GM23338 (cell line): Measurements from ENCODE around the gene MPHOSPH6. TPM values are rescaled to one million over a fixed set of nuclear protein-coding genes. Genes with fewer than 3 reads are reported as not detected.

Experiments used
- ATAC-seq: fragments of 200-7000 bp; cut with Tn5 transposase; 3 replicates; pipeline ENCODE4 v1.9.1; 2020
- DNase-seq: peaks from one replicate; pipeline ENCODE4 v3.0.0-alpha.2; 2015; ENCODE audit warnings: low spot score
- H2AFZ ChIP-seq: fragments of 200-600 bp; sonication (generic); 2 replicates; pipeline ENCODE4 v1.8.0; 2016; ENCODE audit warnings: antibody characterized with exemption, mild to moderate bottlenecking, moderate library complexity
- H3F3A ChIP-seq: fragments of 200-600 bp; sonication (generic); replicated peaks from 2 replicates; pipeline ENCODE4 v1.8.0; 2017; ENCODE audit warnings: antibody characterized with exemption, mixed run types, low read depth
- H3K27ac ChIP-seq: fragments of 200-600 bp; sonication (generic); 2 replicates; pipeline ENCODE4 v1.6.1; 2016; ENCODE audit warnings: low read depth
- H3K27me3 ChIP-seq: fragments of 200-600 bp; sonication (generic); 2 replicates; pipeline ENCODE4 v1.8.0; 2016; ENCODE audit warnings: mild to moderate bottlenecking, mixed run types, moderate library complexity; ENCODE audit not compliant: insufficient read depth
- H3K36me3 ChIP-seq: fragments of 200-600 bp; sonication (generic); 2 replicates; pipeline ENCODE4 v1.8.0; 2016; ENCODE audit warnings: mild to moderate bottlenecking; ENCODE audit not compliant: insufficient read depth
- H3K4me1 ChIP-seq: fragments of 200-600 bp; sonication (generic); 2 replicates; pipeline ENCODE4 v1.8.0; 2016; ENCODE audit warnings: mild to moderate bottlenecking, moderate library complexity; ENCODE audit not compliant: insufficient read depth
- H3K4me2 ChIP-seq: fragments of 200-600 bp; sonication (generic); 2 replicates; pipeline ENCODE4 v1.7.1; 2017; ENCODE audit warnings: mixed run types
- H3K4me3 ChIP-seq: fragments of 200-600 bp; sonication (generic); 2 replicates; pipeline ENCODE4 v1.6.1; 2016; ENCODE audit warnings: mixed run types
- H3K79me2 ChIP-seq: fragments of 200-600 bp; sonication (generic); replicated peaks from 2 replicates; pipeline ENCODE4 v1.8.0; 2017; ENCODE audit warnings: mild to moderate bottlenecking; ENCODE audit not compliant: insufficient read depth
- H3K9me2 ChIP-seq: fragments of 200-600 bp; sonication (generic); 2 replicates; pipeline ENCODE4 v1.8.0; 2017; ENCODE audit not compliant: insufficient read depth
- H4K20me1 ChIP-seq: fragments of 200-600 bp; sonication (generic); replicated peaks from 2 replicates; pipeline ENCODE4 v1.8.0; 2017; ENCODE audit warnings: mild to moderate bottlenecking; ENCODE audit not compliant: insufficient read depth
- H3K27ac Mint-ChIP-seq: 2 replicates; pipeline ENCODE4 v1.8.0; 2020; ENCODE audit warnings: inconsistent platforms, mild to moderate bottlenecking, moderate library complexity, mixed read lengths
- H3K27me3 Mint-ChIP-seq: 3 replicates; pipeline ENCODE4 v1.8.0; 2022; ENCODE audit warnings: low read depth, mild to moderate bottlenecking, moderate library complexity, mixed read lengths, inconsistent platforms; ENCODE audit not compliant: insufficient read depth, poor library complexity
- H3K36me3 Mint-ChIP-seq: 3 replicates; pipeline ENCODE4 v1.8.0; 2021; ENCODE audit warnings: low read depth, mild to moderate bottlenecking, inconsistent platforms, moderate library complexity, mixed read lengths
- H3K4me1 Mint-ChIP-seq: 3 replicates; pipeline ENCODE4 v1.8.0; 2020; ENCODE audit warnings: mild to moderate bottlenecking, inconsistent platforms, mixed read lengths
- H3K4me3 Mint-ChIP-seq: 3 replicates; pipeline ENCODE4 v1.8.0; 2021; ENCODE audit warnings: moderate library complexity, mild to moderate bottlenecking, inconsistent platforms, mixed read lengths
- H3K9me3 Mint-ChIP-seq: 3 replicates; pipeline ENCODE4 v1.8.0; 2020; ENCODE audit warnings: moderate library complexity, mild to moderate bottlenecking, inconsistent platforms, mixed read lengths
- CREB1 ChIP-seq: fragments of 250-450 bp; sonication (Bioruptor Pico); IDR thresholded peaks from 2 replicates; pipeline ENCODE4 v1.5.0; 2020; ENCODE audit warnings: low read depth, mild to moderate bottlenecking, moderate library complexity
- ETS1 ChIP-seq: IDR thresholded peaks from 2 replicates; pipeline ENCODE4 v1.6.1; 2016; ENCODE audit warnings: antibody characterized with exemption
- EZH2 ChIP-seq: fragments of 200-600 bp; sonication (generic); IDR thresholded peaks from one replicate; pipeline ENCODE4 v1.8.0; 2017; ENCODE audit warnings: antibody characterized with exemption, mild to moderate bottlenecking, low read depth; ENCODE audit not compliant: unreplicated experiment
- JUNB ChIP-seq: IDR thresholded peaks from one replicate; pipeline ENCODE4 v1.6.1; 2016; ENCODE audit warnings: antibody characterized with exemption; ENCODE audit not compliant: unreplicated experiment
- NANOG ChIP-seq: IDR thresholded peaks from 2 replicates; pipeline ENCODE4 v1.6.1; 2016; ENCODE audit warnings: antibody characterized with exemption, borderline replicate concordance
- POLR2AphosphoS5 ChIP-seq: IDR thresholded peaks from 2 replicates; pipeline ENCODE4 v1.6.1; 2016; ENCODE audit warnings: antibody characterized with exemption, low read depth
- STAT1 ChIP-seq: IDR thresholded peaks from one replicate; pipeline ENCODE4 v1.6.1; 2016; ENCODE audit warnings: antibody characterized with exemption; ENCODE audit not compliant: unreplicated experiment
- ZNF114 ChIP-seq: fragments of 250-450 bp; sonication (Bioruptor Pico); IDR thresholded peaks from 2 replicates; pipeline ENCODE4 v1.5.0; 2020; ENCODE audit warnings: mild to moderate bottlenecking, moderate library complexity
- ZNF331 ChIP-seq: fragments of 250-450 bp; sonication (Bioruptor Pico); IDR thresholded peaks from 2 replicates; pipeline ENCODE4 v1.5.0; 2020; ENCODE audit warnings: low read depth, mild to moderate bottlenecking, moderate library complexity
- polyA plus RNA-seq: library from polyadenylated mRNA; unstranded; fragments of >200 nt; fragmentation: Nextera tagmentation; extraction: Ambion mirVana; gene quantifications from 2 replicates; pipeline ENCODE4 v1.2.1, GENCODE V29; 2016
- total RNA-seq: library from RNA; depleted of rRNA; stranded (reverse); fragments of >200 nt; shearing (Covaris generic); gene quantifications from 2 replicates; pipeline ENCODE4 v1.2.3, GENCODE V29; 2014
- TF ChIP-seq, protein P1 (sequence below): IDR thresholded peaks from one replicate; pipeline ENCODE4 v1.6.1; 2018; ENCODE audit warnings: antibody characterized with exemption; ENCODE audit not compliant: unreplicated experiment
- TF ChIP-seq, protein P2 (sequence below): fragments of 250-450 bp; sonication (Bioruptor Pico); IDR thresholded peaks from 2 replicates; pipeline ENCODE4 v1.5.0; 2020; ENCODE audit warnings: mild to moderate bottlenecking, moderate library complexity

Gene MPHOSPH6
- total and polyA plus RNA-seq, 2 experiments from 2014 or later, result 40.8 to 94.7 TPM

GRCh38 chr16:82199209-82199608, 29.2 kb upstream of the MPHOSPH6 start:
- Histone ChIP-seq H3K4me1 (no peaks in the 10 kb centered on the region), H3K4me3 (no peak overlapping the region), H3K79me2 (no peaks in the 10 kb centered on the region), H3K27me3 (no peaks in the 10 kb centered on the region), H4K20me1 (no peaks in the 10 kb centered on the region), H3K27ac (no peak overlapping the region), H3K9me2 (no peaks in the 10 kb centered on the region), H2AFZ (no peak overlapping the region), H3K4me2 (no peak overlapping the region), H3K36me3 (no peaks in the 10 kb centered on the region), H3F3A (no peaks in the 10 kb centered on the region)
- ATAC-seq, result no peak
- H3K27me3 Mint-ChIP-seq, result peaks cover 1% of the 10 kb centered on the region
- no peak for DNase-seq
- no peaks in the 10 kb centered on the region for H3K36me3 Mint-ChIP-seq
- no peaks in the 10 kb centered on the region for H3K9me3 Mint-ChIP-seq
- no peaks in the 10 kb centered on the region for H3K4me1 Mint-ChIP-seq
- H3K4me3 Mint-ChIP-seq, result no peak overlapping the region
- H3K27ac Mint-ChIP-seq, result no peak overlapping the region
- no peak for TF ChIP-seq ZNF331 (CRISPR knock-in tag)
- TF ChIP-seq CREB1 (CRISPR knock-in tag), result no peak
- no peak for TF ChIP-seq POLR2AphosphoS5
- no peak for TF ChIP-seq JUNB

DNA sequence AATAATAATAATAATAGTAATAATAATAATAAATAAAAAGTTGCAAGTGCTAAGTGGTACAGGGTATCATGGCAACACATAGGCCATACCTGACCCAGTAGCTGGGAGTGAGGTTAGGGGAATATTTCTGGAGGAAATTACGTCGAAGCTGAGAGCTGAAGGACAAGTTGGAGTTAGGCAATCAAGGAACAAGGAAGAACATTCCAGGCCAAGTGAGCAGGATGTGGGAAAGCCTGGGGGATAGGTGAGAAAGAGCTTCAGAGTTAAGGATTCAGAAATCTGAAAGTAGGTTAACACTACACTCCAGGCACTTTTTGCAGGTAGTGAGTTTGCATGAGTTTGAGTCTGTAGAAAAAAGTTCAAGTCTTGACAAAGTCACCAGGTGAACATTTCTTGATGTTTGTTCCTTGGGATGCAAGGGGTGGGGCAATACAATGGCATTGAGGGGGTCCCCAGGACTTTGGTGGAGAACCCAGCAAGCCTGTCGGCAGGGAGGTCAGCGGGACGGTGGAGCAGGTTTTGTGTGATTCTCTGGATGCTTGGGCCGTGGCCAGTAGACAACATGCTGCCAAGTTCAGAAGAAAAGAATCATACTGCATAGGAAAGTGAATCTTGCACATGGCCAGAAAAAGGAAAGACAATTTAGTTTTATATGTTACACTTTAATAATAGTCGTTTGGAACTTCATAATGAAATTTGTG, 27.7 kb upstream of the MPHOSPH6 start:
- Mint-ChIP-seq H3K36me3 (no peaks in the 10 kb centered on the region), H3K4me3 (no peak overlapping the region), H3K27me3 (no peaks in the 10 kb centered on the region), H3K9me3 (no peaks in the 10 kb centered on the region), H3K4me1 (no peaks in the 10 kb centered on the region), H3K27ac (no peak overlapping the region)
- no peak overlapping the region for H3K27ac ChIP-seq
- no peaks in the 10 kb centered on the region for H3K9me2 ChIP-seq
- no peaks in the 10 kb centered on the region for H3K36me3 ChIP-seq
- H3K27me3 ChIP-seq, result no peaks in the 10 kb centered on the region
- H3K4me3 ChIP-seq, result no peak overlapping the region
- H3K4me1 ChIP-seq, result no peaks in the 10 kb centered on the region
- no peak for DNase-seq
- no peaks in the 10 kb centered on the region for H3K79me2 ChIP-seq
- no peak for ATAC-seq
- no peaks in the 10 kb centered on the region for H3F3A ChIP-seq
- no peak overlapping the region for H2AFZ ChIP-seq
- no peak overlapping the region for H3K4me2 ChIP-seq
- H4K20me1 ChIP-seq, result no peaks in the 10 kb centered on the region
- TF ChIP-seq NANOG (no peak), ETS1 (no peak), JUNB (no peak), EZH2 (no peak), POLR2AphosphoS5 (no peak), ZNF114 (no peak), STAT1 (no peak)
- TF ChIP-seq, protein P1, sequence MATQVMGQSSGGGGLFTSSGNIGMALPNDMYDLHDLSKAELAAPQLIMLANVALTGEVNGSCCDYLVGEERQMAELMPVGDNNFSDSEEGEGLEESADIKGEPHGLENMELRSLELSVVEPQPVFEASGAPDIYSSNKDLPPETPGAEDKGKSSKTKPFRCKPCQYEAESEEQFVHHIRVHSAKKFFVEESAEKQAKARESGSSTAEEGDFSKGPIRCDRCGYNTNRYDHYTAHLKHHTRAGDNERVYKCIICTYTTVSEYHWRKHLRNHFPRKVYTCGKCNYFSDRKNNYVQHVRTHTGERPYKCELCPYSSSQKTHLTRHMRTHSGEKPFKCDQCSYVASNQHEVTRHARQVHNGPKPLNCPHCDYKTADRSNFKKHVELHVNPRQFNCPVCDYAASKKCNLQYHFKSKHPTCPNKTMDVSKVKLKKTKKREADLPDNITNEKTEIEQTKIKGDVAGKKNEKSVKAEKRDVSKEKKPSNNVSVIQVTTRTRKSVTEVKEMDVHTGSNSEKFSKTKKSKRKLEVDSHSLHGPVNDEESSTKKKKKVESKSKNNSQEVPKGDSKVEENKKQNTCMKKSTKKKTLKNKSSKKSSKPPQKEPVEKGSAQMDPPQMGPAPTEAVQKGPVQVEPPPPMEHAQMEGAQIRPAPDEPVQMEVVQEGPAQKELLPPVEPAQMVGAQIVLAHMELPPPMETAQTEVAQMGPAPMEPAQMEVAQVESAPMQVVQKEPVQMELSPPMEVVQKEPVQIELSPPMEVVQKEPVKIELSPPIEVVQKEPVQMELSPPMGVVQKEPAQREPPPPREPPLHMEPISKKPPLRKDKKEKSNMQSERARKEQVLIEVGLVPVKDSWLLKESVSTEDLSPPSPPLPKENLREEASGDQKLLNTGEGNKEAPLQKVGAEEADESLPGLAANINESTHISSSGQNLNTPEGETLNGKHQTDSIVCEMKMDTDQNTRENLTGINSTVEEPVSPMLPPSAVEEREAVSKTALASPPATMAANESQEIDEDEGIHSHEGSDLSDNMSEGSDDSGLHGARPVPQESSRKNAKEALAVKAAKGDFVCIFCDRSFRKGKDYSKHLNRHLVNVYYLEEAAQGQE, result no peak
- TF ChIP-seq, protein P2, sequence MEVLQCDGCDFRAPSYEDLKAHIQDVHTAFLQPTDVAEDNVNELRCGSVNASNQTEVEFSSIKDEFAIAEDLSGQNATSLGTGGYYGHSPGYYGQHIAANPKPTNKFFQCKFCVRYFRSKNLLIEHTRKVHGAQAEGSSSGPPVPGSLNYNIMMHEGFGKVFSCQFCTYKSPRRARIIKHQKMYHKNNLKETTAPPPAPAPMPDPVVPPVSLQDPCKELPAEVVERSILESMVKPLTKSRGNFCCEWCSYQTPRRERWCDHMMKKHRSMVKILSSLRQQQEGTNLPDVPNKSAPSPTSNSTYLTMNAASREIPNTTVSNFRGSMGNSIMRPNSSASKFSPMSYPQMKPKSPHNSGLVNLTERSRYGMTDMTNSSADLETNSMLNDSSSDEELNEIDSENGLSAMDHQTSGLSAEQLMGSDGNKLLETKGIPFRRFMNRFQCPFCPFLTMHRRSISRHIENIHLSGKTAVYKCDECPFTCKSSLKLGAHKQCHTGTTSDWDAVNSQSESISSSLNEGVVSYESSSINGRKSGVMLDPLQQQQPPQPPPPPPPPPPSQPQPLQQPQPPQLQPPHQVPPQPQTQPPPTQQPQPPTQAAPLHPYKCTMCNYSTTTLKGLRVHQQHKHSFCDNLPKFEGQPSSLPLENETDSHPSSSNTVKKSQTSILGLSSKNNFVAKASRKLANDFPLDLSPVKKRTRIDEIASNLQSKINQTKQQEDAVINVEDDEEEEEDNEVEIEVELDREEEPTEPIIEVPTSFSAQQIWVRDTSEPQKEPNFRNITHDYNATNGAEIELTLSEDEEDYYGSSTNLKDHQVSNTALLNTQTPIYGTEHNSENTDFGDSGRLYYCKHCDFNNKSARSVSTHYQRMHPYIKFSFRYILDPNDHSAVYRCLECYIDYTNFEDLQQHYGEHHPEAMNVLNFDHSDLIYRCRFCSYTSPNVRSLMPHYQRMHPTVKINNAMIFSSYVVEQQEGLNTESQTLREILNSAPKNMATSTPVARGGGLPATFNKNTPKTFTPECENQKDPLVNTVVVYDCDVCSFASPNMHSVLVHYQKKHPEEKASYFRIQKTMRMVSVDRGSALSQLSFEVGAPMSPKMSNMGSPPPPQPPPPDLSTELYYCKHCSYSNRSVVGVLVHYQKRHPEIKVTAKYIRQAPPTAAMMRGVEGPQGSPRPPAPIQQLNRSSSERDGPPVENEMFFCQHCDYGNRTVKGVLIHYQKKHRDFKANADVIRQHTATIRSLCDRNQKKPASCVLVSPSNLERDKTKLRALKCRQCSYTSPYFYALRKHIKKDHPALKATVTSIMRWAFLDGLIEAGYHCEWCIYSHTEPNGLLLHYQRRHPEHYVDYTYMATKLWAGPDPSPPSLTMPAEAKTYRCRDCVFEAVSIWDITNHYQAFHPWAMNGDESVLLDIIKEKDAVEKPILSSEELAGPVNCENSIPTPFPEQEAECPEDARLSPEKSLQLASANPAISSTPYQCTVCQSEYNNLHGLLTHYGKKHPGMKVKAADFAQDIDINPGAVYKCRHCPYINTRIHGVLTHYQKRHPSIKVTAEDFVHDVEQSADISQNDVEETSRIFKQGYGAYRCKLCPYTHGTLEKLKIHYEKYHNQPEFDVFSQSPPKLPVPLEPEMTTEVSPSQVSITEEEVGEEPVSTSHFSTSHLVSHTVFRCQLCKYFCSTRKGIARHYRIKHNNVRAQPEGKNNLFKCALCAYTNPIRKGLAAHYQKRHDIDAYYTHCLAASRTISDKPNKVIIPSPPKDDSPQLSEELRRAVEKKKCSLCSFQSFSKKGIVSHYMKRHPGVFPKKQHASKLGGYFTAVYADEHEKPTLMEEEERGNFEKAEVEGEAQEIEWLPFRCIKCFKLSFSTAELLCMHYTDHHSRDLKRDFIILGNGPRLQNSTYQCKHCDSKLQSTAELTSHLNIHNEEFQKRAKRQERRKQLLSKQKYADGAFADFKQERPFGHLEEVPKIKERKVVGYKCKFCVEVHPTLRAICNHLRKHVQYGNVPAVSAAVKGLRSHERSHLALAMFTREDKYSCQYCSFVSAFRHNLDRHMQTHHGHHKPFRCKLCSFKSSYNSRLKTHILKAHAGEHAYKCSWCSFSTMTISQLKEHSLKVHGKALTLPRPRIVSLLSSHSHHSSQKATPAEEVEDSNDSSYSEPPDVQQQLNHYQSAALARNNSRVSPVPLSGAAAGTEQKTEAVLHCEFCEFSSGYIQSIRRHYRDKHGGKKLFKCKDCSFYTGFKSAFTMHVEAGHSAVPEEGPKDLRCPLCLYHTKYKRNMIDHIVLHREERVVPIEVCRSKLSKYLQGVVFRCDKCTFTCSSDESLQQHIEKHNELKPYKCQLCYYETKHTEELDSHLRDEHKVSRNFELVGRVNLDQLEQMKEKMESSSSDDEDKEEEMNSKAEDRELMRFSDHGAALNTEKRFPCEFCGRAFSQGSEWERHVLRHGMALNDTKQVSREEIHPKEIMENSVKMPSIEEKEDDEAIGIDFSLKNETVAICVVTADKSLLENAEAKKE (CRISPR knock-in tag), result no peak
